K562 (cell line): ENCODE data around the gene RTF2. TPM values are rescaled to one million over a fixed set of nuclear protein-coding genes. Genes with fewer than 3 reads are reported as not detected.

Experiments used
- ATAC-seq: fragments of 200-7000 bp; cut with Tn5 transposase; 3 replicates; pipeline ENCODE4 v1.9.1; 2020; ENCODE audit warnings: moderate library complexity
- BruUV-seq: library from RNA; stranded (reverse); fragments of 400-500 nt; replicated peaks from 2 replicates; lab custom pipeline; 2021; lab: Mats Ljungman, UMichigan
- CTCF ChIA-PET: fragments of 300-600 bp; formaldehyde crosslinking; extraction: SDS; loops from one replicate; lab custom pipeline; 2021; ENCODE audit warnings: low intra/inter-chr PET ratio; lab: Yijun Ruan, JAX
- POLR2A ChIA-PET: fragments of 300-600, 350-650 bp; sonication (Branson Sonifier 250); formaldehyde crosslinking; extraction: SDS; loops from one replicate; lab custom pipeline; 2021; ENCODE audit warnings: antibody characterized with exemption, inconsistent platforms; lab: Yijun Ruan, JAX
- DNase-seq, 4 experiments: peaks; one replicate each; pipeline versions ENCODE4 v3.0.0 to v3.0.0-alpha.2; 2011 to 2018; ENCODE audit warnings: low spot score in 3 of 4, mixed read lengths in 3 of 4; ENCODE audit errors: extremely low read depth in 1 of 4
- FAIRE-seq: peaks from 2 replicates; lab custom pipeline; 2011; peaks lifted over from hg19 to GRCh38; lab: Jason Lieb, UNC
- H2AFZ ChIP-seq: 2 replicates; pipeline ENCODE4 v1.6.0; 2011; ENCODE audit warnings: low read depth, low read length, control low read depth, inconsistent platforms
- H3K27ac ChIP-seq: fragments of 200-600 bp; 3 replicates; pipeline ENCODE4 v1.8.0; 2011; ENCODE audit warnings: low read depth, mild to moderate bottlenecking, control low read depth, inconsistent platforms, low read length, moderate library complexity, mixed read lengths; ENCODE audit errors: extremely low read depth
- H3K27me3 ChIP-seq, 2 experiments: fragments of 300-600 bp in 1 of 2; 2 replicates in 1 of 2; 3 replicates in 1 of 2; pipeline versions ENCODE4 v1.6.0 to v1.8.0; 2011; ENCODE audit warnings: inconsistent platforms in 2 of 2, low read length in 2 of 2, mild to moderate bottlenecking in 1 of 2, mixed read lengths in 1 of 2, moderate library complexity in 1 of 2; ENCODE audit not compliant: control insufficient read depth in 2 of 2, insufficient read depth in 2 of 2
- H3K36me3 ChIP-seq: fragments of 300-600 bp; 3 replicates; pipeline ENCODE4 v1.8.0; 2011; ENCODE audit warnings: mild to moderate bottlenecking, low read length, inconsistent platforms; ENCODE audit not compliant: control insufficient read depth, insufficient read depth
- H3K4me1 ChIP-seq, 2 experiments: fragments of 200-600 bp in 1 of 2; replicated peaks in 1 of 2; 2 replicates in 1 of 2; 3 replicates in 1 of 2; pipeline versions ENCODE4 v1.5.1 to v1.8.0; 2011; ENCODE audit warnings: inconsistent platforms in 2 of 2, low read length in 2 of 2, mild to moderate bottlenecking in 1 of 2, mixed read lengths in 1 of 2, moderate library complexity in 1 of 2; ENCODE audit not compliant: control insufficient read depth in 2 of 2, insufficient read depth in 2 of 2
- H3K4me2 ChIP-seq: 2 replicates; pipeline ENCODE4 v1.6.1; 2011; ENCODE audit warnings: low read length, control low read depth, inconsistent platforms, mixed read lengths; ENCODE audit not compliant: insufficient read depth
- H3K4me3 ChIP-seq: fragments of 200-600 bp; sonication (generic), shearing (Covaris generic); 2 replicates; pipeline ENCODE4 v1.5.1; 2016; ENCODE audit warnings: control low read depth, inconsistent platforms
- H3K79me2 ChIP-seq: fragments of 200-600 bp; 3 replicates; pipeline ENCODE4 v1.8.0; 2011; ENCODE audit warnings: low read length, inconsistent platforms; ENCODE audit not compliant: control insufficient read depth, insufficient read depth
- H3K9ac ChIP-seq, 2 experiments: 2 replicates each; pipeline versions ENCODE4 v1.6.0 to v1.6.1; 2011; ENCODE audit warnings: low read depth in 2 of 2, low read length in 2 of 2, control low read depth in 1 of 2, inconsistent platforms in 1 of 2, mild to moderate bottlenecking in 1 of 2, mixed read lengths in 1 of 2; ENCODE audit not compliant: insufficient read depth in 1 of 2
- H3K9me1 ChIP-seq: one replicate; pipeline ENCODE4 v1.6.0; 2011; ENCODE audit warnings: inconsistent platforms, mild to moderate bottlenecking, low read length, moderate library complexity; ENCODE audit not compliant: control insufficient read depth, insufficient read depth
- H3K9me3 ChIP-seq: replicated peaks from 2 replicates; pipeline ENCODE4 v1.5.1; 2011; ENCODE audit warnings: low read depth, low read length, inconsistent platforms; ENCODE audit not compliant: control insufficient read depth, insufficient read depth
- H4K20me1 ChIP-seq: replicated peaks from 2 replicates; pipeline ENCODE4 v1.6.1; 2011; ENCODE audit warnings: low read length, inconsistent platforms, mixed read lengths; ENCODE audit not compliant: control insufficient read depth, insufficient read depth
- CBFA2T2 ChIP-seq: fragments of 450-650 bp; conservative IDR thresholded peaks from 2 replicates; pipeline ENCODE4 v1.6.1; 2017; ENCODE audit warnings: mild to moderate bottlenecking
- CBFA2T3 ChIP-seq: fragments of 450-650 bp; IDR thresholded peaks from 2 replicates; pipeline ENCODE4 v1.6.1; 2017
- NCOA1 ChIP-seq: fragments of 450-650 bp; IDR thresholded peaks from 2 replicates; pipeline ENCODE4 v1.6.1; 2016; ENCODE audit warnings: low read depth
- POLR2G ChIP-seq: fragments of 200-400 bp; formaldehyde crosslinking; IDR thresholded peaks from 2 replicates; pipeline ENCODE4 v1.6.1; 2017; ENCODE audit warnings: low read depth, mild to moderate bottlenecking, antibody characterized with exemption, low read length, moderate library complexity
- TCF3 ChIP-seq: sonication (generic); formaldehyde crosslinking; IDR thresholded peaks from 2 replicates; pipeline ENCODE4 v1.4.0; 2020; ENCODE audit warnings: mild to moderate bottlenecking, missing genetic modification reagents
- ZNF699 ChIP-seq: fragments of 250-450 bp; sonication (Bioruptor Pico); IDR thresholded peaks from 2 replicates; pipeline ENCODE4 v1.8.0; 2021; ENCODE audit warnings: mild to moderate bottlenecking, moderate library complexity; ENCODE audit not compliant: insufficient replicate concordance
- ZNF785 ChIP-seq: fragments of 250-450 bp; sonication (Bioruptor Pico); IDR thresholded peaks from 2 replicates; pipeline ENCODE4 v1.4.0; 2020; ENCODE audit warnings: mild to moderate bottlenecking
- WGBS: fragments of 100-300 bp; shearing (Covaris generic); methylation state at CpG from one replicate; pipeline ENCODE4 v1.1.6; 2016; ENCODE audit warnings: low coverage, mixed read lengths; ENCODE audit not compliant: insufficient coverage; ENCODE audit errors: missing lambda C conversion rate; 5-methylcytosine and 5-hydroxymethylcytosine counted together
- in situ Hi-C: fragments of 300-500 bp; cut with MboI; formaldehyde crosslinking; loops from 4 replicates; pipeline ENCODE4 v1.15.0; 2018; ENCODE audit warnings: inconsistent platforms, mixed read lengths
- intact Hi-C: fragments of 100-400 bp; cut with micrococcal nuclease; formaldehyde crosslinking; loops from 2 replicates; pipeline ENCODE4 v1.14.2; 2022
- polyA plus RNA-seq, 8 experiments: library from polyadenylated mRNA; depleted of rRNA in 4 of 8; stranded (reverse) in 5 of 8; unstranded in 3 of 8; fragments of >200 nt; fragmentation: Nextera tagmentation in 2 of 8; fragmentation: Illumina TruSeq in 1 of 8; extraction: Ambion mirVana in 2 of 8; extraction: Trizol in 1 of 8; gene quantifications; 2 replicates each; pipeline versions ENCODE4 v1.2.1 to v1.2.3, GENCODE V29; 2011 to 2014; ENCODE audit warnings: inconsistent platforms in 1 of 8, missing spikeins in 1 of 8
- total RNA-seq, 7 experiments: library from RNA; depleted of rRNA in 6 of 7; stranded (reverse); fragments of >200 nt in 6 of 7; fragmentation: Illumina TruSeq in 2 of 7; extraction: Trizol in 2 of 7; gene quantifications; 2 replicates each; pipeline versions ENCODE4 v1.2.1 to v1.2.3, GENCODE V29; 2011 to 2021; ENCODE audit warnings: low replicate concordance in 1 of 7
- TF ChIP-seq, protein P1 (sequence below): sonication (generic); formaldehyde crosslinking; IDR thresholded peaks from 2 replicates; pipeline ENCODE4 v1.8.1; 2023; ENCODE audit warnings: mild to moderate bottlenecking, missing genetic modification reagents
- TF ChIP-seq, protein P2 (sequence below): fragments of 450-650 bp; formaldehyde crosslinking; IDR thresholded peaks from 2 replicates; pipeline ENCODE4 v1.4.0; 2020; ENCODE audit warnings: mild to moderate bottlenecking, moderate library complexity

RTF2 gene
- total and polyA plus RNA-seq, 9 of the 15 experiments (the other 6 are each of a cell fraction or from before 2014, with no cell fraction given): 67.0 to 177 (median 84.9) TPM

DNA sequence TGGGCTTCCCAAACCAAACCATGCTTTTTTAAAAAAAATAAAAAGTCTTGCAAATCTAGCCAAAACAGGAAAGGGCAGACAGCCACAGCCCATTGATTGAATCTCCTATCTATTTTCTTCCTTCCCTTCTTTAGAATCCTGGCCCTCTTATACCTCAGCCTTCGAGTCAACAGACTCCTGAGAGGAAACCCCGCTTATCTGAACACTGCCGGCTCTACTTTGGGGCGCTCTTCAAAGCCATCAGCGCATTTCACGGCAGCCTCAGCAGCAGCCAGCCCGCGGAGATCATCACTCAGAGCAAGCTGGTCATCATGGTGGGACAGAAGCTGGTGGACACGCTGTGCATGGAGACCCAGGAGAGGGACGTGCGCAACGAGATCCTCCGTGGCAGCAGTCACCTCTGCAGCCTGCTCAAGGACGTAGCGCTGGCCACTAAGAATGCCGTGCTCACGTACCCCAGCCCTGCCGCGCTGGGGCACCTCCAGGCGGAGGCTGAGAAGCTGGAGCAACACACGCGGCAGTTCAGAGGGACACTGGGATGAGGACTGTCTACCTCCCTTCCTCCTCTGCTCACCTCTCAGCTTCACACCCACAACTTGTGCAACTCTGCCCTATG, 10.1 kb upstream of the RTF2 start:
- peaks cover 0 to 4% of the 10 kb centered on the region in 2 experiments; a peak in 1 of 5 replicates for H3K4me1 ChIP-seq
- peaks cover 55% of the 10 kb centered on the region for H3K36me3 ChIP-seq
- no peaks in the 10 kb centered on the region for H3K9me1 ChIP-seq
- H3K9me3 ChIP-seq: no peaks in the 10 kb centered on the region
- peak in 2 of 4 experiments; percentile 13 to 32 for DNase-seq
- H3K4me3 ChIP-seq: no peak overlapping the region
- no peak overlapping the region for H3K4me2 ChIP-seq
- H3K27ac ChIP-seq: no peak overlapping the region
- H2AFZ ChIP-seq: no peak overlapping the region
- no peak for FAIRE-seq
- H4K20me1 ChIP-seq: no peaks in the 10 kb centered on the region
- no peak overlapping the region; a peak in 1 of 4 replicates for H3K9ac ChIP-seq
- in situ Hi-C loops: no loop called here
- no TSS peak for BruUV-seq
- CTCF ChIA-PET: no interaction called here
- TF ChIP-seq, protein P1, sequence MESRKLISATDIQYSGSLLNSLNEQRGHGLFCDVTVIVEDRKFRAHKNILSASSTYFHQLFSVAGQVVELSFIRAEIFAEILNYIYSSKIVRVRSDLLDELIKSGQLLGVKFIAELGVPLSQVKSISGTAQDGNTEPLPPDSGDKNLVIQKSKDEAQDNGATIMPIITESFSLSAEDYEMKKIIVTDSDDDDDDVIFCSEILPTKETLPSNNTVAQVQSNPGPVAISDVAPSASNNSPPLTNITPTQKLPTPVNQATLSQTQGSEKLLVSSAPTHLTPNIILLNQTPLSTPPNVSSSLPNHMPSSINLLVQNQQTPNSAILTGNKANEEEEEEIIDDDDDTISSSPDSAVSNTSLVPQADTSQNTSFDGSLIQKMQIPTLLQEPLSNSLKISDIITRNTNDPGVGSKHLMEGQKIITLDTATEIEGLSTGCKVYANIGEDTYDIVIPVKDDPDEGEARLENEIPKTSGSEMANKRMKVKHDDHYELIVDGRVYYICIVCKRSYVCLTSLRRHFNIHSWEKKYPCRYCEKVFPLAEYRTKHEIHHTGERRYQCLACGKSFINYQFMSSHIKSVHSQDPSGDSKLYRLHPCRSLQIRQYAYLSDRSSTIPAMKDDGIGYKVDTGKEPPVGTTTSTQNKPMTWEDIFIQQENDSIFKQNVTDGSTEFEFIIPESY (CRISPR knock-in tag): peak; percentile 50; the same call in 1 of the 2 replicates
- TF ChIP-seq TCF3 (CRISPR knock-in tag) (peak; percentile 26; the same call in 1 of the 2 replicates), CBFA2T3 (peak; percentile 45; the same call in 1 of the 2 replicates), POLR2G (peak; percentile 53), CBFA2T2 (peak; percentile 17; the same call in 1 of the 2 replicates), ZNF785 (CRISPR knock-in tag) (no peak), ZNF699 (no peak), NCOA1 (no peak)
- TF ChIP-seq, protein P2, sequence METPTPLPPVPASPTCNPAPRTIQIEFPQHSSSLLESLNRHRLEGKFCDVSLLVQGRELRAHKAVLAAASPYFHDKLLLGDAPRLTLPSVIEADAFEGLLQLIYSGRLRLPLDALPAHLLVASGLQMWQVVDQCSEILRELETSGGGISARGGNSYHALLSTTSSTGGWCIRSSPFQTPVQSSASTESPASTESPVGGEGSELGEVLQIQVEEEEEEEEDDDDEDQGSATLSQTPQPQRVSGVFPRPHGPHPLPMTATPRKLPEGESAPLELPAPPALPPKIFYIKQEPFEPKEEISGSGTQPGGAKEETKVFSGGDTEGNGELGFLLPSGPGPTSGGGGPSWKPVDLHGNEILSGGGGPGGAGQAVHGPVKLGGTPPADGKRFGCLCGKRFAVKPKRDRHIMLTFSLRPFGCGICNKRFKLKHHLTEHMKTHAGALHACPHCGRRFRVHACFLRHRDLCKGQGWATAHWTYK (CRISPR knock-in tag): 0 out of 2 replicates have a peak, but pooled peaks have one; percentile 34
- intact Hi-C loops: no loop called here
- H3K27me3 ChIP-seq: no peaks in the 10 kb centered on the region
- H3K79me2 ChIP-seq: peaks cover 6% of the 10 kb centered on the region; the same call in 1 of the 3 replicates
- peak; percentile 22; the same call in 1 of the 3 replicates for ATAC-seq
- POLR2A ChIA-PET: interaction anchor here (0.6 to 1.3 kb wide), 3 partner anchors 30 to 234 kb away, joined by 3 read pairs; partner anchors contain the start of genes AURKA and CSTF1
- 64% methylated on average over 22 of the region's 22 CpGs for WGBS
